ACC112 (cell line): ENCODE data around the gene GALT.
A peak's percentile ranks its signal among the peaks of the same experiment; 100 is the strongest.

Experiments used
- H2AFZ ChIP-seq: fragments of 200-600 bp; sonication (generic); one replicate; pipeline ENCODE4 v1.6.0; 2017; ENCODE audit warnings: antibody characterized with exemption, low read length; ENCODE audit not compliant: unreplicated experiment
- H3K27ac ChIP-seq: fragments of 200-600 bp; sonication (generic); 2 replicates; pipeline ENCODE4 v1.5.1; 2014; ENCODE audit warnings: low read depth, mild to moderate bottlenecking, antibody characterized with exemption, low read length, moderate library complexity
- H3K27me3 ChIP-seq: fragments of 200-600 bp; sonication (generic); 2 replicates; pipeline ENCODE4 v1.6.1; 2014; ENCODE audit warnings: mild to moderate bottlenecking, antibody characterized with exemption, low read length, moderate library complexity, mixed read lengths; ENCODE audit not compliant: insufficient read depth
- H3K36me3 ChIP-seq: fragments of 200-600 bp; sonication (generic); 2 replicates; pipeline ENCODE4 v1.6.1; 2016; ENCODE audit warnings: mild to moderate bottlenecking, antibody characterized with exemption, low read length, moderate library complexity, mixed read lengths; ENCODE audit not compliant: insufficient read depth
- H3K4me1 ChIP-seq: fragments of 200-600 bp; sonication (generic); one replicate; pipeline ENCODE4 v1.6.1; 2016; ENCODE audit warnings: low read length, mixed read lengths; ENCODE audit not compliant: insufficient read depth, unreplicated experiment, control insufficient read depth
- H3K4me3 ChIP-seq: fragments of 200-600 bp; sonication (generic); 2 replicates; pipeline ENCODE4 v1.5.1; 2014; ENCODE audit warnings: mild to moderate bottlenecking, low read depth, low read length
- H3K79me2 ChIP-seq: fragments of 200-600 bp; sonication (generic); one replicate; pipeline ENCODE4 v1.6.0; 2016; ENCODE audit warnings: low read length; ENCODE audit not compliant: control insufficient read depth, unreplicated experiment, insufficient read depth

The GALT gene

DNA sequence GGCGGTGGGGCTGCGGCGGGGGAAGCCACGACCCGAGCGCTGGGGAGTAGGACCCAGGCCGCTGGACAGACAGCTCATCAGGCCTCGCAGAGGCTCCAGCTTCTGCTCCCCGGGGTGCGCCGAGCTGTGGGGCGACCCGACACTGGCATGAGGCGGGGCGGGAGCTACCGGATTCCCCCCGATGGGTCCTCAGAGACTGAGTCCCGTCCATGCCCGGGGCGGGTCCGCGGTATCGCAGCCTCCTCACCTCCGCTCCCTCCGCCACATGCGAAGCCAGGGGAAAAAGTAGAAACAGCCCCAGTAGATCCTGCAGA, 18.5 kb downstream of the GALT start:
- no peaks in the 10 kb centered on the region for H3K27me3 ChIP-seq
- H3K4me1 ChIP-seq: peaks cover 6% of the 10 kb centered on the region
- peak overlapping the region; percentile 95 for H3K4me3 ChIP-seq
- peaks cover 20% of the 10 kb centered on the region for H3K36me3 ChIP-seq
- H3K27ac ChIP-seq: peak overlapping the region; percentile 36; the same call in 1 of the 2 replicates
- peak overlapping the region; percentile 63 for H2AFZ ChIP-seq
- H3K79me2 ChIP-seq: peaks cover 21% of the 10 kb centered on the region

DNA sequence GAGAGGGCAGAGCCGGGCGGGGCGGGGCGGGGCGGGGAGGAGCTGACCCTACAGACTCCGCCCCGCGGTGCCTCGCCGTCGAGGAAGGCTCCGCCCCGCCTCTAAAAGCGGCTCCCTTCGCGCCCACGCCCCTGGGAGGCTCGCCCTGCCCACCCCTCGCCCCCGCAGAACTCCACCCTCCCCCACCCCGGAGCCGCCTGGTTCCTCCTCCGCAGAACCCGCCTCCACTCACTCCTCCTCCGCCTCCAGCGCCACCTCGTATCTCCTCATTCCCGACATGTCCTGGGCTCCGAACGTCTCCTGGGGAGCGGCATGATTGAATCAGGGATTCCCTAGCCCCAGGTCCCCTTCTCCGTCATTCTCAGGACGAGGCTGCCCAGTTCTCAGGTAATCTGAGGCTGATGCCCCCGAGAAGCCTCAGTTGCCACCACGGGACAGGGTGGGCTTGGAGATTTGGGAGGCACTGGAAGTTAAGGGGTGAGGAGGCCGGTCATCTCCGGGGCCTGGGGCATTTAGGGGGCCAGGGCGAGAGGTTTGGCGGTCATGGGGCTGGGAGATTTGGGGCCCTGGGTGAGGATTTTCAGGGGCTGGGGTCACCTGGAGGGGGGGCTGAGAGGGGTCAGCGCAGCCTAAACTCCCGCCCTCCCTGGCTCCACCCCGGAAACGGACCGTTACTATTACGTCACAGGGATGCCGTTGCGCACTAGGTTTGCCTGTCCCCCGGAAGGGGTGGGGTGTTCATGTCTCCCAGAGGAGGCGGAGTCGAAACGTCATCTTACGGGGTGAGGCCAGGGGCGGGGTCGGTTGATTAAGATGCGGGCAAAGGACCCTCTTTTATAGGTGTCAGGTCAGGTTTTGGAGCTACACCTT, 19.1 kb downstream of the GALT start:
- Histone ChIP-seq H3K4me3 (peak overlapping the region; percentile 95), H3K36me3 (peaks cover 20% of the 10 kb centered on the region), H3K4me1 (peaks cover 6% of the 10 kb centered on the region), H3K79me2 (peaks cover 21% of the 10 kb centered on the region), H3K27ac (peak overlapping the region; percentile 93), H2AFZ (peak overlapping the region; percentile 86), H3K27me3 (no peaks in the 10 kb centered on the region)

DNA sequence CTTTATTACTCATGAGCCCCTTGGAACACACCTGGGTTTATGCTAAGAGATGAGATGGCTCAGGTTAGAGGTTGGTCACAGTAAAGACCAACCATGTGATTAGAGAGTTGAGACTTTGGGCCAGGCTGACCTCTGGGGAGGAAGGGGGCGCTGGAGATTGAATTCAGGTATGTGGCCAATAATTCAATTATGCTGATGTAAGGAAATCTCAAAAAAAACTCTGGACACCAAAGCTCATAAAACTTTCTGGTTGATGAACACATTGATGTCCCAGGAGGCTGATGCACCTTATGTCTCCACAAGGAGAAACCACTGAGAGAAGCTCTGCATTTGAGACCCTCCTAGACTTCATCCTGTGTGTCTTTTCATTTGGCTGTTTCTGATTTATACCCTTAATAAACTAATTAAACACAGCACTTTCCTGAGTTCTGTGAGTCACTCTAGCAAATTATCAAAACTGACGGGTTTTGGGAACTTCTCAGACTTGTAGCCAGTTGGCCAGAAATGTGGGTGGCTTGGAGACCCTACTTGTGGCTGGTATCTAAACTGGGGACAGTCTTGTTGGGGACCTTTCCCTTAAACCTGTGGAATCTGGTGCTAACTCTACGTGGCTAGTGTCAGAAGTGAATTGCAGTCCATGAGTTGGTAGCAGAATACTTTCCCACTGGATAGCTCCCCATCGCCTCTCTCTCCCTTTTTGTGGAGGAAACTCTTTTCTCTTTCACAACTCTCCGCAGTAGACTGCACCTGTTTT, 23.5 kb downstream of the GALT start:
- no peak overlapping the region for H3K4me3 ChIP-seq
- peaks cover 20% of the 10 kb centered on the region for H3K36me3 ChIP-seq
- no peak overlapping the region for H3K27ac ChIP-seq
- no peaks in the 10 kb centered on the region for H3K27me3 ChIP-seq
- H3K4me1 ChIP-seq: peaks cover 6% of the 10 kb centered on the region
- no peak overlapping the region for H2AFZ ChIP-seq
- H3K79me2 ChIP-seq: peaks cover 21% of the 10 kb centered on the region

DNA sequence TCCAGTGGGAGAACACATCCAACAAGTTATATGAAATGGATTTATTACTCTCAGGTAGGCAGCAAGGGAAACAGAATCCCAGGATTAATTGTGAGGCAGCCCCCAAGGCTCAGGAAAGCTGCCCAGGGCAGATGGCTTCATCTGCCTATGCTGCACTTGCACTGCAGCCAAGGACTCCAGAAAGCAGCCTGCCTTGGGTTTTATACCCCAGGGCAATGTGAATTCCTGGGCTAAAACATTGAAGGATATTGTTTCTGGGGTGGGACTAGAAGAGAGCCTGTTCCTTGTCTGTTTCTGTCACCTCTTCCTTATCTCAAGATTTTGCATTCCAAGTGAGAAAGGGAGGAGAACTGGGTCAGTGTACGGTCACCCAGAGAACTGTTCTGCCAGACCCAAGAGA, 24.8 kb downstream of the GALT start:
- Histone ChIP-seq H3K79me2 (peaks cover 18% of the 10 kb centered on the region), H3K27me3 (no peaks in the 10 kb centered on the region), H2AFZ (no peak overlapping the region), H3K4me3 (no peak overlapping the region), H3K27ac (no peak overlapping the region), H3K4me1 (peaks cover 6% of the 10 kb centered on the region), H3K36me3 (peaks cover 20% of the 10 kb centered on the region)

DNA sequence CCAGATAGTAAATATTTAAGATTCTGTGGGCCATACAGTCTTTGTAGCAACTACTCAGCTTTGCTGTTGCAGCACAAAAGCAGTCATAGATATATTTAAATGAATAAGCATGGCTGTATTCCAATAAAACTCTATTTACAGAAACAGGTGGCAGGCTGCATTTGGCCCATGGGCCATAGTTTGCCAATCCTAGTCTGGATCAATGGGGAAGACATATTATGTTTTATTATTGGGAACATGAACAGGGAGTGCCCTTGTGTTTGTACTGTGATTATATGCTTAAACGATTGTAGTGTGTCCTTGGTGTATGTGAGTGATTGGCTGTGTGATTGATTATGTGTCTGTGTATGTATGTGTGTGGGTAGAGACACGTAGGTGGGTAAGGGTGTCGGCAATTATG, 28.0 kb downstream of the GALT start:
- Histone ChIP-seq H3K27ac (no peak overlapping the region), H3K27me3 (no peaks in the 10 kb centered on the region), H2AFZ (no peak overlapping the region), H3K4me1 (no peaks in the 10 kb centered on the region), H3K4me3 (no peak overlapping the region), H3K79me2 (no peaks in the 10 kb centered on the region), H3K36me3 (peaks cover 3% of the 10 kb centered on the region; the same call in 1 of the 2 replicates)

DNA sequence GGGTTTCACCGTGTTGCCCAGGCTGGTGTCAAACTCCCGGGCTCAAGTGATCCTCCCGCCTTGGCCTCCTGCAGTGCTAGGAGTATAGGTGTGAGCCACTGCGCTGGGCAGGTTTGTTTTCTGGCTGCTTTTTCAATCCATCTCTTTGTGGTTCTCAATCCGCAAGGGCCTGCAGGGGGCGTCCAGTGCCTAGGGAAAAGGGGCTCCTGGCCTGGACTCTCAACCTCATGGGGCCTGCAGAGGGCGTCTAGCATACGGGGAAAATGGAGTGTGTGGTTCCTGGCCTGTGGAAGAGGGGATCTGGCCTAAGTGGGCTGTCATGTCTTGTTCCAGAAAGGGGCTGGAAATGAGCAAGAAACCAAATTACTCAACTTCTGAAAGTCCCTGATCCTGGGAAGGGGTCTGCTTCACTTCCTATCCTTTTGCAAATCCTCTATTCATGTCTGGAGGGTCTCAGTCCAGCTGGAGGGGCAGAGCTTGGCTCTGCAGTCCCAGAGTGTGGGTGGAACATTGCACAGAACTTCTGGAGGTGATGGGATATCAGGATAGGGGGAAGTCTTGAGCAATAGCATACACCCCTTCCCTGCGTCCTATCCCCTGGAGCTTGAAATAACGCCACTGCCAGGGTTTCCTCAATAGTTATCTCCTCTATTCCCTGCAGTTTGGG, 28.7 kb downstream of the GALT start:
- H3K4me1 ChIP-seq: no peaks in the 10 kb centered on the region
- H3K36me3 ChIP-seq: no peaks in the 10 kb centered on the region
- no peaks in the 10 kb centered on the region for H3K79me2 ChIP-seq
- H3K27me3 ChIP-seq: no peaks in the 10 kb centered on the region
- H3K27ac ChIP-seq: no peak overlapping the region
- no peak overlapping the region for H2AFZ ChIP-seq
- H3K4me3 ChIP-seq: no peak overlapping the region

DNA sequence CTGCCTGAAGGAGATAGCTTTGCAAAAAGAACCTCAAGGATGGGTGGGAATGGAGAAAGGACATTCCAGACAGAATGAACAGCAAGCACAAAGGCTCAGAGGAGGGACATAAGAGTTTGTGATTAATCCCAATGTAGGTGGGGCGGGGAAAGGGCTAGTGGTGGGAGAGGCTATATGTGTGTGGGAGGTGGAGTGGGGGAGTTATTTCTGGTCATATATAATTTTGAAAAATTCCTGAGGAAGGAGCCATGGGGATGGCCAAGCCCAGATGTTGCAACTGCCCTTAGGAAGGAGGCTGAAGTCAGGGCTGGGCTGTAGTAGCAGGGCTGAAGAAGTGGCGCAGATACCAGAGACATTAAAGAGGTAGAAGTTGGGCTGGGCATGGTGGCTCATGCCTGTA, 29.4 kb downstream of the GALT start:
- Histone ChIP-seq H3K27me3 (no peaks in the 10 kb centered on the region), H3K36me3 (peaks cover 2% of the 10 kb centered on the region; the same call in 1 of the 2 replicates), H3K79me2 (no peaks in the 10 kb centered on the region), H3K4me3 (no peak overlapping the region), H2AFZ (no peak overlapping the region), H3K27ac (no peak overlapping the region), H3K4me1 (no peaks in the 10 kb centered on the region)

DNA sequence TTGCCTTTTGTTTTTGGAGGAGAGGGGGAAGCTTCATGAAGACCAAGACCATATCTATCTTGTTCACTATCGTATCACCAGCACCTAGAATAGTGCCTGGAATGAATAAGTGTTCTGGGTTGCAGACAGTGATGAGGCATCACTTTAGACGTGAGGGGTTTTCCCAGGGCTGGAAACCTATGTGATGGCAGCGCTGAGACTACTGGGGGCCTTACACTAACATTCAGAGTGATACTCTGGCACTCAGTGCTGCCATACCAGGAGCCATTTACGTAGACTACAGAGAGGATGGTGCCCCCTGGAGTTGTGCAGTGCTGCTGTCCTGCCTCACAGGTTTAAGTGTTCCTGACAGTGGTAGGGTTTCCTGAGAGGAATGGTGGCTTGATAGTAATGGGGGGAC, 37.7 kb downstream of the GALT start:
- Histone ChIP-seq H3K27me3 (no peaks in the 10 kb centered on the region), H2AFZ (no peak overlapping the region), H3K4me1 (peaks cover 9% of the 10 kb centered on the region)

DNA sequence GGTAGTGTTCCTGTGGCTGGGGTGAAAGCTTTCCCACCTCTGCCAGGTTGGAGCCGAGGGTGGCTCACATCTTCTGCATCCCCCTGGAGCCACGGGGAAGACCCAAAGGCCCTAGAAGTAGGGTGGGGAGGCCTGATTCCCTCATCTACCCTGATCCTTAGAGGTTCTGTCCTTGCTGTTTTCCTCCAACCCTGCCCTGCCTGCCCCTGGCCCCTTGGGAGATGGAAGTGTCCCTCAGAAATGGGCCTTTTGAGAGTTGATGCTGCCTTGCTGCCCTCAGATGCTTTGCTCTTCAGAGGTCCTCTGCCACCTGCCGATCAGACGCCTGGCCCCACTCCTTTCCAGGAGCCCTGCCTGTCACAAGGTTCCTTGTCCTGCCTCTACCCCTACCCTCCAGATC, 38.3 kb downstream of the GALT start:
- Histone ChIP-seq H3K4me1 (peaks cover 9% of the 10 kb centered on the region), H3K27me3 (no peaks in the 10 kb centered on the region), H3K27ac (no peak overlapping the region), H2AFZ (no peak overlapping the region), H3K79me2 (no peaks in the 10 kb centered on the region), H3K36me3 (peaks cover 6% of the 10 kb centered on the region; the same call in 1 of the 2 replicates), H3K4me3 (no peak overlapping the region)

More for the DNA sequence above, 37.7 kb downstream of the GALT start:
- Histone ChIP-seq H3K36me3 (peaks cover 6% of the 10 kb centered on the region; the same call in 1 of the 2 replicates), H3K27ac (no peak overlapping the region), H3K79me2 (no peaks in the 10 kb centered on the region), H3K4me3 (no peak overlapping the region)

DNA sequence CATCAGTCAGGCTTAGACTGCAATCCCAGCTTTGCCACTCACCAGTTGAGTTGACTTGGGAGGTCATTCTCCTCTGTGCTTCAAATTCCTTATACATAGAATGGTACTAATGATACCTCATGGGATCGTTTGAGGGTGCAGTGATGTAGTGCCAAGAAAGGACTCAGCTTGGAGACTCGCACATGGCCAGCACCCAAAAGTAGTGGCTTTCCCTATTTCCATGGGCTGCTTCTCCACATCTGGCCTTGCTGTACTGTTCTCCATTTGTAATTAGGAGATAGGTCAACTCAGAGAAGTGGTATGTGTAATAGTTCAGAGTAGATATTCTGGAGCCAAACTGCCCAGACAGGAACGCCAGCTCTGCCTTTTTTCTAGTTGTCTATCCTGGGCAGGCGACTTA, 39.1 kb downstream of the GALT start:
- H3K27ac ChIP-seq: no peak overlapping the region

More for the DNA sequence above, 39.1 kb downstream of the GALT start:
- no peaks in the 10 kb centered on the region for H3K79me2 ChIP-seq
- no peak overlapping the region for H3K4me3 ChIP-seq
- H3K36me3 ChIP-seq: peaks cover 6% of the 10 kb centered on the region; the same call in 1 of the 2 replicates
- H3K4me1 ChIP-seq: peaks cover 9% of the 10 kb centered on the region
- no peaks in the 10 kb centered on the region for H3K27me3 ChIP-seq
- H2AFZ ChIP-seq: no peak overlapping the region
